Mammary epithelial cell (primary cell): ENCODE data around the gene RALY.

ENCODE experiments used
- EZH2 ChIP-seq: IDR thresholded peaks from 2 replicates; pipeline ENCODE4 v1.6.1; 2012; ENCODE audit warnings: low read length, inconsistent platforms, borderline replicate concordance
- TF ChIP-seq, protein P1 (sequence below), 2 donors: IDR thresholded peaks in 1 of 2; conservative IDR thresholded peaks in 1 of 2; 2 replicates each; pipeline ENCODE4 v1.5.1; 2011 to 2012; ENCODE audit warnings: inconsistent platforms in 2 of 2, low read length in 2 of 2, mild to moderate bottlenecking in 2 of 2, control low read depth in 1 of 2, low read depth in 1 of 2; ENCODE audit not compliant: insufficient read depth in 1 of 2; ENCODE audit errors: extremely low read depth in 1 of 2

DNA sequence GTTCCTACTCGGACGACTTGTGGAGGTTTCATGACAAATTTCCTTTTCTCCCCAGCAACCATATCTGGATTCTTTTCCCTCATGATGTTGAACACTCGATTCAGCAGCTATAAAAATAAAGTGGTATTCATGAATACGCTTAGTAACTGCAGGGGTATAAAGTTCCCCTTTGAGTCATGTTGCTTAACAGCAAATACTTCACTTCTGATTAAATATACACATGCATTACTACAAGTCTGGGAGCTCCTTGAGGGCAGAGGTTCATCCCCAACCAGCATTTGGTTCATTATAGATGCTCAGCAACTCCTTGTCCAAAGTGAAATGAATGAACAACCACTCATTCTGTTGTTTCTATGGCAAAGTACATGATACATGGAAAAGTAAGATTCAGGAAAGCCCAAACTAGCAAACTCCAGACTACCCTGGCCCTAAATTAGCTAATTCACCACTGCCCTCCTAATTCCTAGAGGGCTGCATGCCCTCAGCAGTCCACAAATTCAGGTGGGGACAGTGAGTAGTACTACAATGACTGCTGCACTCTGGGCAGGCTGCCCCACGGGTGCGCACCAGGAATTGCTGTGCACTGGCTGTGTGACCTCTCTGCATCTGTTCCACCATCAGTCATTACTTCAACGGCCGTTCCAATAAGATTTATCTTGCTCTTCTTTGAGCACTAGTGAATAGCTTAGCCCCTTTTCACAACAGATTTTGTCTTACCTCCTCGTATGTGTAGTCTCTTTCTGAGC lies 103.2 kb downstream of the RALY start:
- TF ChIP-seq, protein P1, sequence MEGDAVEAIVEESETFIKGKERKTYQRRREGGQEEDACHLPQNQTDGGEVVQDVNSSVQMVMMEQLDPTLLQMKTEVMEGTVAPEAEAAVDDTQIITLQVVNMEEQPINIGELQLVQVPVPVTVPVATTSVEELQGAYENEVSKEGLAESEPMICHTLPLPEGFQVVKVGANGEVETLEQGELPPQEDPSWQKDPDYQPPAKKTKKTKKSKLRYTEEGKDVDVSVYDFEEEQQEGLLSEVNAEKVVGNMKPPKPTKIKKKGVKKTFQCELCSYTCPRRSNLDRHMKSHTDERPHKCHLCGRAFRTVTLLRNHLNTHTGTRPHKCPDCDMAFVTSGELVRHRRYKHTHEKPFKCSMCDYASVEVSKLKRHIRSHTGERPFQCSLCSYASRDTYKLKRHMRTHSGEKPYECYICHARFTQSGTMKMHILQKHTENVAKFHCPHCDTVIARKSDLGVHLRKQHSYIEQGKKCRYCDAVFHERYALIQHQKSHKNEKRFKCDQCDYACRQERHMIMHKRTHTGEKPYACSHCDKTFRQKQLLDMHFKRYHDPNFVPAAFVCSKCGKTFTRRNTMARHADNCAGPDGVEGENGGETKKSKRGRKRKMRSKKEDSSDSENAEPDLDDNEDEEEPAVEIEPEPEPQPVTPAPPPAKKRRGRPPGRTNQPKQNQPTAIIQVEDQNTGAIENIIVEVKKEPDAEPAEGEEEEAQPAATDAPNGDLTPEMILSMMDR (conservative IDR thresholded peaks at IDR 0.05 in 1 of 2, IDR thresholded peaks at IDR 0.05 in 1 of 2; ENCODE audit: extremely low read depth in 1 of 2, insufficient read depth in 1 of 2, low read depth in 1 of 2, low read length in 2 of 2) = no peak
- no peak for TF ChIP-seq EZH2
